HEK293 (cell line): Measurements from ENCODE around the gene ACAP2.
"Not testable (repeated sequence)": the region's sequence is repeated elsewhere in the genome, so short reads cannot be mapped to it uniquely, and the experiment has no call there.

ENCODE experiments used
- CTCF ChIA-PET: fragments of 350-600 bp; formaldehyde crosslinking; extraction: SDS; loops from one replicate; lab custom pipeline; 2021; ENCODE audit warnings: antibody characterized with exemption; lab: Yijun Ruan, JAX
- POLR2A ChIA-PET: fragments of 300-600 bp; formaldehyde crosslinking; extraction: SDS; loops from one replicate; lab custom pipeline; 2020; ENCODE audit warnings: antibody characterized with exemption, inconsistent platforms; lab: Yijun Ruan, JAX
- H3K27ac ChIP-seq: fragments of 200-500 bp; sonication (Bioruptor generic); 2 replicates; pipeline ENCODE4 v1.5.1; 2014; ENCODE audit warnings: low read depth, low read length, control low read depth, inconsistent platforms; ENCODE audit errors: extremely low read depth
- H3K36me3 ChIP-seq, 2 experiments: fragments of 200-500 bp in 1 of 2; sonication (Bioruptor generic) in 1 of 2; 1 replicate in 1 of 2; 2 replicates in 1 of 2; pipeline ENCODE4 v1.5.1; 2014 to 2017; ENCODE audit warnings: inconsistent platforms in 2 of 2, low read length in 2 of 2; ENCODE audit not compliant: control insufficient read depth in 2 of 2, insufficient read depth in 1 of 2
- H3K4me1 ChIP-seq: fragments of 200-500 bp; sonication (Bioruptor generic); 2 replicates; pipeline ENCODE4 v1.5.1; 2014; ENCODE audit warnings: mild to moderate bottlenecking, low read length, inconsistent platforms; ENCODE audit not compliant: control insufficient read depth, insufficient read depth
- H3K4me3 ChIP-seq: 2 replicates; pipeline ENCODE4 v1.5.1; 2011; ENCODE audit warnings: low read depth, mild to moderate bottlenecking, control low read depth, low read length, moderate library complexity
- H3K9me3 ChIP-seq: fragments of 200-500 bp; sonication (Bioruptor generic); 2 replicates; pipeline ENCODE4 v1.5.1; 2014; ENCODE audit warnings: low read depth, low read length, inconsistent platforms; ENCODE audit not compliant: control insufficient read depth, insufficient read depth
- EGR2 ChIP-seq: fragments of 450-650 bp; formaldehyde crosslinking; IDR thresholded peaks from 2 replicates; pipeline ENCODE4 v1.5.1; 2016; ENCODE audit warnings: low read depth, missing biosample characterization, missing genetic modification characterization
- GFI1B ChIP-seq: fragments of 450-650 bp; formaldehyde crosslinking; IDR thresholded peaks from 2 replicates; pipeline ENCODE4 v1.5.1; 2016; ENCODE audit warnings: missing biosample characterization, missing genetic modification characterization
- KLF7 ChIP-seq: fragments of 450-650 bp; formaldehyde crosslinking; IDR thresholded peaks from 2 replicates; pipeline ENCODE4 v1.5.1; 2016; ENCODE audit warnings: missing biosample characterization, missing genetic modification characterization, borderline replicate concordance
- SETDB1 ChIP-seq: IDR thresholded peaks from one replicate; pipeline ENCODE4 v1.6.1; 2017; ENCODE audit warnings: mild to moderate bottlenecking, low read length, moderate library complexity, mixed read lengths; ENCODE audit not compliant: insufficient read length
- ZBTB20 ChIP-seq: fragments of 450-650 bp; formaldehyde crosslinking; IDR thresholded peaks from 2 replicates; pipeline ENCODE4 v1.5.1; 2016; ENCODE audit warnings: missing biosample characterization, missing genetic modification characterization
- ZBTB48 ChIP-seq: fragments of 450-650 bp; formaldehyde crosslinking; IDR thresholded peaks from 2 replicates; pipeline ENCODE4 v1.5.1; 2016; ENCODE audit warnings: missing biosample characterization, missing genetic modification characterization
- ZFP3 ChIP-seq: fragments of 450-650 bp; formaldehyde crosslinking; IDR thresholded peaks from 2 replicates; pipeline ENCODE4 v1.5.1; 2016; ENCODE audit warnings: low read depth, missing biosample characterization, missing genetic modification characterization
- ZIC2 ChIP-seq: fragments of 450-650 bp; formaldehyde crosslinking; IDR thresholded peaks from 2 replicates; pipeline ENCODE4 v1.5.1; 2016; ENCODE audit warnings: missing biosample characterization, missing genetic modification characterization
- ZNF2 ChIP-seq: fragments of 450-650 bp; formaldehyde crosslinking; IDR thresholded peaks from 2 replicates; pipeline ENCODE4 v1.5.1; 2016; ENCODE audit warnings: missing biosample characterization, missing genetic modification characterization
- ZNF302 ChIP-seq: fragments of 450-650 bp; formaldehyde crosslinking; IDR thresholded peaks from 2 replicates; pipeline ENCODE4 v1.5.1; 2016; ENCODE audit warnings: missing biosample characterization, missing genetic modification characterization, low read depth
- ZNF311 ChIP-seq: fragments of 450-650 bp; formaldehyde crosslinking; IDR thresholded peaks from 2 replicates; pipeline ENCODE4 v1.5.1; 2017; ENCODE audit warnings: missing biosample characterization, missing genetic modification characterization, borderline replicate concordance
- ZNF394 ChIP-seq: fragments of 450-650 bp; formaldehyde crosslinking; IDR thresholded peaks from 2 replicates; pipeline ENCODE4 v1.5.1; 2016; ENCODE audit warnings: missing biosample characterization, missing genetic modification characterization, mild to moderate bottlenecking, moderate library complexity, borderline replicate concordance
- ZNF530 ChIP-seq: fragments of 450-650 bp; formaldehyde crosslinking; IDR thresholded peaks from 2 replicates; pipeline ENCODE4 v1.5.1; 2016; ENCODE audit warnings: low read depth, missing biosample characterization, missing genetic modification characterization
- ZSCAN30 ChIP-seq: fragments of 450-650 bp; IDR thresholded peaks from 2 replicates; pipeline ENCODE4 v1.5.1; 2018; ENCODE audit warnings: missing biosample characterization, mild to moderate bottlenecking, missing genetic modification characterization, moderate library complexity
- TF ChIP-seq, protein P1 (sequence below): fragments of 450-650 bp; IDR thresholded peaks from 2 replicates; pipeline ENCODE4 v1.5.1; 2018; ENCODE audit warnings: missing biosample characterization, missing genetic modification characterization
- TF ChIP-seq, protein P2 (sequence below): fragments of 450-650 bp; formaldehyde crosslinking; IDR thresholded peaks from 2 replicates; pipeline ENCODE4 v1.5.1; 2016; ENCODE audit warnings: missing biosample characterization, missing genetic modification characterization
- TF ChIP-seq, protein P3 (sequence below): fragments of 450-650 bp; formaldehyde crosslinking; IDR thresholded peaks from 2 replicates; pipeline ENCODE4 v1.5.1; 2017; ENCODE audit warnings: missing biosample characterization, missing genetic modification characterization
- TF ChIP-seq, protein P4 (sequence below): fragments of 450-650 bp; formaldehyde crosslinking; IDR thresholded peaks from 2 replicates; pipeline ENCODE4 v1.5.1; 2016; ENCODE audit warnings: missing biosample characterization, missing genetic modification characterization
- TF ChIP-seq, protein P5 (sequence below): fragments of 450-650 bp; formaldehyde crosslinking; IDR thresholded peaks from 2 replicates; pipeline ENCODE4 v1.5.1; 2017; ENCODE audit warnings: missing biosample characterization, missing genetic modification characterization

ACAP2 gene

DNA sequence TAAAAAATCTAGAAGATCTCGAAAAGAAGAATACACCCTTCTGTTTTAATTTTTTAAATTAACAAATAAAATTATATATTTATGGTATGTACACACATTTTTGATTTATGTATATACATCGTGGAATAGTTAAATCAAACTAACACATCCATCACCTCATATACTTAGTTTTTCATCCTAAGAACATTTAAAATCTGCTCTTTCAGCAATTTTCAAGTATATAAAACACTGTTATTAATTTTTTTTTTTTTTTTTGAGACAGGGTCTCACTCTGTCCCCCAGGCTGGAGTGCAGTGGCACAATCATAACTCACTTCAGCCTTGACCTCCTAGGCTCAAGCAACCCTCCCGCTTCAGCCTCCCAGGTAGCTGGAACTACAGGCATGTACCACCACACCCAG is 32.8 kb upstream of the ACAP2 start:
- ChIA-PET CTCF (no interaction called here), POLR2A (no interaction called here)
- no peak for TF ChIP-seq ZFP3
- no peak for TF ChIP-seq GFI1B
- no peak for TF ChIP-seq ZBTB20 (tag by site-specific recombination)
- TF ChIP-seq ZBTB48 (tag by site-specific recombination): no peak
- TF ChIP-seq, protein P1, sequence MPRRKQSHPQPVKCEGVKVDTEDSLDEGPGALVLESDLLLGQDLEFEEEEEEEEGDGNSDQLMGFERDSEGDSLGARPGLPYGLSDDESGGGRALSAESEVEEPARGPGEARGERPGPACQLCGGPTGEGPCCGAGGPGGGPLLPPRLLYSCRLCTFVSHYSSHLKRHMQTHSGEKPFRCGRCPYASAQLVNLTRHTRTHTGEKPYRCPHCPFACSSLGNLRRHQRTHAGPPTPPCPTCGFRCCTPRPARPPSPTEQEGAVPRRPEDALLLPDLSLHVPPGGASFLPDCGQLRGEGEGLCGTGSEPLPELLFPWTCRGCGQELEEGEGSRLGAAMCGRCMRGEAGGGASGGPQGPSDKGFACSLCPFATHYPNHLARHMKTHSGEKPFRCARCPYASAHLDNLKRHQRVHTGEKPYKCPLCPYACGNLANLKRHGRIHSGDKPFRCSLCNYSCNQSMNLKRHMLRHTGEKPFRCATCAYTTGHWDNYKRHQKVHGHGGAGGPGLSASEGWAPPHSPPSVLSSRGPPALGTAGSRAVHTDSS (tag by site-specific recombination): no peak
- TF ChIP-seq, protein P2, sequence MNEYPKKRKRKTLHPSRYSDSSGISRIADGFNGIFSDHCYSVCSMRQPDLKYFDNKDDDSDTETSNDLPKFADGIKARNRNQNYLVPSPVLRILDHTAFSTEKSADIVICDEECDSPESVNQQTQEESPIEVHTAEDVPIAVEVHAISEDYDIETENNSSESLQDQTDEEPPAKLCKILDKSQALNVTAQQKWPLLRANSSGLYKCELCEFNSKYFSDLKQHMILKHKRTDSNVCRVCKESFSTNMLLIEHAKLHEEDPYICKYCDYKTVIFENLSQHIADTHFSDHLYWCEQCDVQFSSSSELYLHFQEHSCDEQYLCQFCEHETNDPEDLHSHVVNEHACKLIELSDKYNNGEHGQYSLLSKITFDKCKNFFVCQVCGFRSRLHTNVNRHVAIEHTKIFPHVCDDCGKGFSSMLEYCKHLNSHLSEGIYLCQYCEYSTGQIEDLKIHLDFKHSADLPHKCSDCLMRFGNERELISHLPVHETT: no peak
- TF ChIP-seq, protein P3, sequence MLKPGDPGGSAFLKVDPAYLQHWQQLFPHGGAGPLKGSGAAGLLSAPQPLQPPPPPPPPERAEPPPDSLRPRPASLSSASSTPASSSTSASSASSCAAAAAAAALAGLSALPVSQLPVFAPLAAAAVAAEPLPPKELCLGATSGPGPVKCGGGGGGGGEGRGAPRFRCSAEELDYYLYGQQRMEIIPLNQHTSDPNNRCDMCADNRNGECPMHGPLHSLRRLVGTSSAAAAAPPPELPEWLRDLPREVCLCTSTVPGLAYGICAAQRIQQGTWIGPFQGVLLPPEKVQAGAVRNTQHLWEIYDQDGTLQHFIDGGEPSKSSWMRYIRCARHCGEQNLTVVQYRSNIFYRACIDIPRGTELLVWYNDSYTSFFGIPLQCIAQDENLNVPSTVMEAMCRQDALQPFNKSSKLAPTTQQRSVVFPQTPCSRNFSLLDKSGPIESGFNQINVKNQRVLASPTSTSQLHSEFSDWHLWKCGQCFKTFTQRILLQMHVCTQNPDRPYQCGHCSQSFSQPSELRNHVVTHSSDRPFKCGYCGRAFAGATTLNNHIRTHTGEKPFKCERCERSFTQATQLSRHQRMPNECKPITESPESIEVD (tag by site-specific recombination): no peak
- TF ChIP-seq, protein P4, sequence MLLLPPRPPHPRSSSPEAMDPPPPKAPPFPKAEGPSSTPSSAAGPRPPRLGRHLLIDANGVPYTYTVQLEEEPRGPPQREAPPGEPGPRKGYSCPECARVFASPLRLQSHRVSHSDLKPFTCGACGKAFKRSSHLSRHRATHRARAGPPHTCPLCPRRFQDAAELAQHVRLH (tag by site-specific recombination): no peak
- no peak for TF ChIP-seq EGR2 (tag by site-specific recombination)
- TF ChIP-seq ZNF302 (tag by site-specific recombination): no peak
- TF ChIP-seq ZNF394 (tag by site-specific recombination): no peak
- no peak for TF ChIP-seq ZSCAN30
- TF ChIP-seq KLF7 (tag by site-specific recombination): no peak
- TF ChIP-seq ZIC2 (tag by site-specific recombination): no peak
- TF ChIP-seq ZNF2 (tag by site-specific recombination): no peak
- no peak for TF ChIP-seq ZNF311
- no peak for TF ChIP-seq ZNF530
- H3K27ac ChIP-seq: no peak overlapping the region
- H3K9me3 ChIP-seq: no peaks in the 10 kb centered on the region
- H3K4me1 ChIP-seq: no peaks in the 10 kb centered on the region
- H3K36me3 ChIP-seq: no peaks in the 10 kb centered on the region
- H3K4me3 ChIP-seq: no peak overlapping the region

DNA sequence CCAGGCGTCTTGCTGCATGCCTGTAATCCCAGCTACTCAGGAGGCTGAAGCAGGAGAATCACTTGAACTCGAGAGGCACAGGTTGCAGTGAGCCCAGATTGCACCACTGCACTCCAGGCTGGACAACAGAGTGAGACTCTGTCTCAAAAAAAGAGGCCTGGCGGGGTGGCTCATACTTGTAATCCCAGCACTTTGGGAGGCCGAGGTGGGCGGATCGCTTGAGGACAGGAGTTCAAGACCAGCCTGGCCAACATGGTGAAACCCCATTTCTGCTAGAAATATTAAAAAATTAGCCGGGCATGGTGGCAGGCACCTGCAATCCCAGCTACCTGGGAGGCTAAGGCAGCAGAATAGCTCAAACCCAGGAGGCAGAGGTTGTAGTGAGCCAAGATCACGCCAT is 32.3 kb upstream of the ACAP2 start:
- H3K27ac ChIP-seq, POLR2A ChIA-PET, H3K4me3 ChIP-seq, H3K9me3 ChIP-seq, H3K4me1 ChIP-seq, CTCF ChIA-PET, H3K36me3 ChIP-seq: not testable (repeated sequence)

DNA sequence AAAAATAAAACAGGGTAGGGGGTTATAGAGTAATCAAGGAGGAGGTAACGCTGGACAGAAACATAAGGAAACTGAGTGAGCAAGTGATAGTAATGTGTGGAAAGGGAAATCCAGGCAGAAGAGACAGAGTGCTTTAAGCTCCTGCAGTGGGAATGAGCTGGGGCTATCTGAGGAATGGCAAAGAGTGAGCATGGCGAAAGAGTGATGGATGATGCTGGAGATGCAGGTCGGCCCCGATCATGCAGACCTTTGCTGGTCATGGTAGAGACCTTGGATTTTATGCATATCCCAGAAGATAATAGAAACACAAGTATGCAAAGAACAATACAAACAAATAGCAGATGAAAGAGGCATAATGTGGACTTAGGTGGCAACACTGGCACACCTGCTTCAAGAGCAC is 26.0 kb upstream of the ACAP2 start:
- POLR2A ChIA-PET: no interaction called here
- H3K36me3 ChIP-seq: no peaks in the 10 kb centered on the region
- no peaks in the 10 kb centered on the region for H3K4me1 ChIP-seq
- H3K9me3 ChIP-seq: no peaks in the 10 kb centered on the region
- CTCF ChIA-PET: no interaction called here
- no peak overlapping the region for H3K4me3 ChIP-seq
- H3K27ac ChIP-seq: no peak overlapping the region
- TF ChIP-seq, protein P5, sequence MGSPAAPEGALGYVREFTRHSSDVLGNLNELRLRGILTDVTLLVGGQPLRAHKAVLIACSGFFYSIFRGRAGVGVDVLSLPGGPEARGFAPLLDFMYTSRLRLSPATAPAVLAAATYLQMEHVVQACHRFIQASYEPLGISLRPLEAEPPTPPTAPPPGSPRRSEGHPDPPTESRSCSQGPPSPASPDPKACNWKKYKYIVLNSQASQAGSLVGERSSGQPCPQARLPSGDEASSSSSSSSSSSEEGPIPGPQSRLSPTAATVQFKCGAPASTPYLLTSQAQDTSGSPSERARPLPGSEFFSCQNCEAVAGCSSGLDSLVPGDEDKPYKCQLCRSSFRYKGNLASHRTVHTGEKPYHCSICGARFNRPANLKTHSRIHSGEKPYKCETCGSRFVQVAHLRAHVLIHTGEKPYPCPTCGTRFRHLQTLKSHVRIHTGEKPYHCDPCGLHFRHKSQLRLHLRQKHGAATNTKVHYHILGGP: no peak
- TF ChIP-seq SETDB1 (peak; percentile 8), ZNF2 (tag by site-specific recombination) (no peak)
